ENCODE results near the gene ACP3. TPM values are rescaled to one million over a fixed set of nuclear protein-coding genes. Genes with fewer than 3 reads are reported as not detected.

Gene ACP3
- polyA plus RNA-seq, 1 donor (not counting 4 experiments of a cell fraction or from before 2014, with no cell fraction given), result 1.3 TPM

- no peak overlapping the region for H3K9ac ChIP-seq (ENCODE audit: control insufficient read depth, extremely low read depth, insufficient read depth, low read length)
- H3K9me1 ChIP-seq (ENCODE audit: control insufficient read depth, extremely low read depth, insufficient read depth, low read length), result no peaks in the 10 kb centered on the region
- no peaks in the 10 kb centered on the region for H3K9me3 ChIP-seq (ENCODE audit: control insufficient read depth, low read depth, low read length)
- H4K20me1 ChIP-seq (ENCODE audit: control insufficient read depth, extremely low read depth, insufficient read depth, low read length), result no peaks in the 10 kb centered on the region
- DNase-seq (ENCODE audit: low read depth, low spot score), result no peak
- H3K4me2 ChIP-seq (ENCODE audit: control insufficient read depth, extremely low read depth, insufficient read depth, low read depth, low read length), result no peak overlapping the region
- no peak for FAIRE-seq
- H3K79me2 ChIP-seq (ENCODE audit: control insufficient read depth, insufficient read depth, low read length), result no peaks in the 10 kb centered on the region
- H3K4me3 ChIP-seq (ENCODE audit: control insufficient read depth in 2 of 3, extremely low read depth in 1 of 3, insufficient read depth in 2 of 3, low read depth in 1 of 3, low read length in 3 of 3), result no peak overlapping the region
- dilution Hi-C loops (cut with MboI; ENCODE audit: extremely low pct_ligation_motif_present, low sequenced_read_pairs), result no loop called here
- H2AFZ ChIP-seq (ENCODE audit: control insufficient read depth, low read length), result peak overlapping the region; percentile 6
- TF ChIP-seq CTCF (optimal IDR thresholded peaks at IDR 0.05 in 1 of 3, IDR thresholded peaks at IDR 0.05 in 1 of 3, conservative IDR thresholded peaks at IDR 0.05 in 1 of 3; ENCODE audit: extremely low read depth in 1 of 3, insufficient read depth in 2 of 3, low read length in 3 of 3) (no peak), EZH2 (IDR thresholded peaks at IDR 0.05; ENCODE audit: low read length) (no peak)
- H3K27ac ChIP-seq (ENCODE audit: control insufficient read depth, insufficient read depth, low read length), result no peak overlapping the region
- no peaks in the 10 kb centered on the region for H3K27me3 ChIP-seq (ENCODE audit: control insufficient read depth, extremely low read depth, insufficient read depth, low read length)
- no peaks in the 10 kb centered on the region for H3K4me1 ChIP-seq (ENCODE audit: control insufficient read depth, extremely low read depth, insufficient read depth, low read length)
- no peaks in the 10 kb centered on the region for H3K36me3 ChIP-seq (ENCODE audit: control insufficient read depth in 2 of 2, extremely low read depth in 1 of 2, insufficient read depth in 2 of 2, low read length in 2 of 2)
These were observed 31.6 kb upstream of the ACP3 start for GRCh38 chr3:132285620-132285945.

GRCh38 chr3:132286035-132286434 is 31.2 kb upstream of the ACP3 start:
- Histone ChIP-seq H3K9me1 (ENCODE audit: control insufficient read depth, extremely low read depth, insufficient read depth, low read length) (no peaks in the 10 kb centered on the region), H3K9ac (ENCODE audit: control insufficient read depth, extremely low read depth, insufficient read depth, low read length) (no peak overlapping the region), H3K4me1 (ENCODE audit: control insufficient read depth, extremely low read depth, insufficient read depth, low read length) (no peaks in the 10 kb centered on the region), H2AFZ (ENCODE audit: control insufficient read depth, low read length) (no peak overlapping the region), H3K4me2 (ENCODE audit: control insufficient read depth, extremely low read depth, insufficient read depth, low read depth, low read length) (no peak overlapping the region), H3K27me3 (ENCODE audit: control insufficient read depth, extremely low read depth, insufficient read depth, low read length) (no peaks in the 10 kb centered on the region), H4K20me1 (ENCODE audit: control insufficient read depth, extremely low read depth, insufficient read depth, low read length) (no peaks in the 10 kb centered on the region), H3K27ac (ENCODE audit: control insufficient read depth, insufficient read depth, low read length) (no peak overlapping the region), H3K4me3 (ENCODE audit: control insufficient read depth in 2 of 3, extremely low read depth in 1 of 3, insufficient read depth in 2 of 3, low read depth in 1 of 3, low read length in 3 of 3) (no peak overlapping the region), H3K79me2 (ENCODE audit: control insufficient read depth, insufficient read depth, low read length) (no peaks in the 10 kb centered on the region), H3K9me3 (ENCODE audit: control insufficient read depth, low read depth, low read length) (no peaks in the 10 kb centered on the region), H3K36me3 (ENCODE audit: control insufficient read depth in 2 of 2, extremely low read depth in 1 of 2, insufficient read depth in 2 of 2, low read length in 2 of 2) (no peaks in the 10 kb centered on the region)
- DNase-seq (ENCODE audit: low read depth, low spot score) (no peak), FAIRE-seq (no peak)
- dilution Hi-C loops (cut with MboI; ENCODE audit: extremely low pct_ligation_motif_present, low sequenced_read_pairs), result no loop called here
- TF ChIP-seq CTCF (optimal IDR thresholded peaks at IDR 0.05 in 1 of 3, IDR thresholded peaks at IDR 0.05 in 1 of 3, conservative IDR thresholded peaks at IDR 0.05 in 1 of 3; ENCODE audit: extremely low read depth in 1 of 3, insufficient read depth in 2 of 3, low read length in 3 of 3), result no peak
- no peak for TF ChIP-seq EZH2 (IDR thresholded peaks at IDR 0.05; ENCODE audit: low read length)

Data from keratinocyte (primary cell).